Activated CD8-positive, alpha-beta T cell treated with anti-CD3 and anti-CD28 coated beads for 36 hours (primary cell): ENCODE results near the gene SSTR5. TPM values are rescaled to one million over a fixed set of nuclear protein-coding genes. Genes with fewer than 3 reads are reported as not detected.

Experiments
- ATAC-seq: fragments of 200-7000 bp; cut with Tn5 transposase; one replicate; pipeline ENCODE4 v1.10.0; 2021; ENCODE audit warnings: mild to moderate bottlenecking, moderate library complexity
- CTCF ChIA-PET: fragments of 350-600 bp; sonication (Branson Sonifier 250); formaldehyde crosslinking; loops from one replicate; lab custom pipeline; 2021; ENCODE audit warnings: antibody characterized with exemption; lab: Charles Lee
- POLR2A ChIA-PET: fragments of 350-600 bp; sonication (Branson Sonifier 250); formaldehyde crosslinking; loops from one replicate; lab custom pipeline; 2021; ENCODE audit warnings: antibody characterized with exemption; lab: Charles Lee
- DNase-seq: peaks from one replicate; pipeline ENCODE4 v3.0.0-alpha.2; 2020
- H3K27ac Mint-ChIP-seq: one replicate; pipeline ENCODE4 v1.8.0; 2021; ENCODE audit warnings: mild to moderate bottlenecking, mixed read lengths
- H3K27me3 Mint-ChIP-seq: one replicate; pipeline ENCODE4 v1.8.0; 2021; ENCODE audit warnings: mixed read lengths
- H3K36me3 Mint-ChIP-seq: one replicate; pipeline ENCODE4 v1.8.0; 2021; ENCODE audit warnings: low read depth, mixed read lengths
- H3K4me1 Mint-ChIP-seq: one replicate; pipeline ENCODE4 v1.8.0; 2021; ENCODE audit warnings: low read depth, mixed read lengths
- H3K4me3 Mint-ChIP-seq: one replicate; pipeline ENCODE4 v1.8.0; 2021; ENCODE audit warnings: mild to moderate bottlenecking, moderate library complexity, mixed read lengths
- H3K9me3 Mint-ChIP-seq: one replicate; pipeline ENCODE4 v1.8.0; 2021; ENCODE audit warnings: mixed read lengths
- intact Hi-C: fragments of 100-400 bp; cut with micrococcal nuclease; formaldehyde crosslinking; loops from one replicate; pipeline ENCODE4 v1.10.0; 2022
- total RNA-seq, 2 experiments: library from RNA; stranded (reverse); gene quantifications; one replicate each; pipeline ENCODE4 v1.2.3, GENCODE V29; 2021
- TF ChIP-seq, protein P1 (sequence below): fragments of 200-600 bp; IDR thresholded peaks from one replicate; pipeline ENCODE4 v1.8.0; 2022; ENCODE audit warnings: antibody characterized with exemption, mild to moderate bottlenecking

Gene SSTR5
- total RNA-seq, 2 experiments from 2014 or later = not detected

DNA sequence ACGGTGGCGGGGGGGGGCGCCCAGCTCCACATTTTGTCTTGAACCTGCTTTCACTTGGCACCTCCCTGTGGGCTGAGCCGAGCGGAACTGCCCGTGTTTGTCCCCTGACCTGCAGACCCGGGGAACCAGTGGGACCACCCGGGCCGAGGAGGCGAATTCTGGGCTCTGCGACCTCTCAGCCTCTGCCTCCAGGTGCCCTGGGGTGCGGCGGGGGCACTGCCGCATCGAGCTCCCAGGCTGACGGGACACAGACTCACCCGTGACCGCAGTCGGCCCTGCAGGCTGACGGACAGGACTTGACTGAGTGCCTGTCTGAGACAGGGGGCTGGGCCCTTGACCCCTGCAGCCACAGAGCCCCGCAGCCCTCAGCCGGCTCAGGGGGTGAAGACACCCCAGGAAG lies 34.6 kb downstream of the SSTR5 start:
- CTCF ChIA-PET = no interaction called here

DNA sequence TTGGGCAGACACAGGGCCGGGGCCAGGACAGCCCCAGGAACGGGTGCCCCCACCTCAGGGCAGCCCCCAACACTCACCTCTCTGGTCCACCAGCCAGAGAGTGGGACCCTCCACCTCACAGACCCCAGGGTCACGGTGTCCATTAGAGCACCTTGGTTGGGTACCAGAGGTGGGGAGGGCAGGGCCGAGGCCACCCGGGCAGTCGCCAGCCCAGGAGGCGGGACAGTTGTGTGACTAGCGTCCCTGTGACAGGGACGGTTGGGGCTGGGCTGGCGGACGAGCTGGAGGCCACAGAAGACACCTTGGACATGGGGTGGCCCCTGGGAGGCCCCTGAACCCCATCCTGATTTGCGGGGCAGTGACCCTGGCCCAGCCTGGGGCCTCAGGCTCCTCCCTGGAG lies 35.2 kb downstream of the SSTR5 start:
- H3K27ac Mint-ChIP-seq = no peak overlapping the region
- H3K9me3 Mint-ChIP-seq = no peaks in the 10 kb centered on the region
- ATAC-seq (no peak), DNase-seq (no peak)
- intact Hi-C loops = no loop called here
- POLR2A ChIA-PET = no interaction called here
- no peaks in the 10 kb centered on the region for H3K36me3 Mint-ChIP-seq
- TF ChIP-seq, protein P1, sequence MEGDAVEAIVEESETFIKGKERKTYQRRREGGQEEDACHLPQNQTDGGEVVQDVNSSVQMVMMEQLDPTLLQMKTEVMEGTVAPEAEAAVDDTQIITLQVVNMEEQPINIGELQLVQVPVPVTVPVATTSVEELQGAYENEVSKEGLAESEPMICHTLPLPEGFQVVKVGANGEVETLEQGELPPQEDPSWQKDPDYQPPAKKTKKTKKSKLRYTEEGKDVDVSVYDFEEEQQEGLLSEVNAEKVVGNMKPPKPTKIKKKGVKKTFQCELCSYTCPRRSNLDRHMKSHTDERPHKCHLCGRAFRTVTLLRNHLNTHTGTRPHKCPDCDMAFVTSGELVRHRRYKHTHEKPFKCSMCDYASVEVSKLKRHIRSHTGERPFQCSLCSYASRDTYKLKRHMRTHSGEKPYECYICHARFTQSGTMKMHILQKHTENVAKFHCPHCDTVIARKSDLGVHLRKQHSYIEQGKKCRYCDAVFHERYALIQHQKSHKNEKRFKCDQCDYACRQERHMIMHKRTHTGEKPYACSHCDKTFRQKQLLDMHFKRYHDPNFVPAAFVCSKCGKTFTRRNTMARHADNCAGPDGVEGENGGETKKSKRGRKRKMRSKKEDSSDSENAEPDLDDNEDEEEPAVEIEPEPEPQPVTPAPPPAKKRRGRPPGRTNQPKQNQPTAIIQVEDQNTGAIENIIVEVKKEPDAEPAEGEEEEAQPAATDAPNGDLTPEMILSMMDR = no peak
- H3K27me3 Mint-ChIP-seq = peaks cover 8% of the 10 kb centered on the region
- CTCF ChIA-PET = no interaction called here
- no peaks in the 10 kb centered on the region for H3K4me1 Mint-ChIP-seq
- no peak overlapping the region for H3K4me3 Mint-ChIP-seq

More for the DNA sequence above, 34.6 kb downstream of the SSTR5 start:
- POLR2A ChIA-PET = no interaction called here
- no peak overlapping the region for H3K27ac Mint-ChIP-seq
- no peak overlapping the region for H3K4me3 Mint-ChIP-seq
- no peaks in the 10 kb centered on the region for H3K9me3 Mint-ChIP-seq
- peaks cover 8% of the 10 kb centered on the region for H3K27me3 Mint-ChIP-seq
- ATAC-seq (no peak), DNase-seq (no peak)
- no peaks in the 10 kb centered on the region for H3K36me3 Mint-ChIP-seq
- TF ChIP-seq, protein P1 = no peak
- no peaks in the 10 kb centered on the region for H3K4me1 Mint-ChIP-seq
- intact Hi-C loops = no loop called here

DNA sequence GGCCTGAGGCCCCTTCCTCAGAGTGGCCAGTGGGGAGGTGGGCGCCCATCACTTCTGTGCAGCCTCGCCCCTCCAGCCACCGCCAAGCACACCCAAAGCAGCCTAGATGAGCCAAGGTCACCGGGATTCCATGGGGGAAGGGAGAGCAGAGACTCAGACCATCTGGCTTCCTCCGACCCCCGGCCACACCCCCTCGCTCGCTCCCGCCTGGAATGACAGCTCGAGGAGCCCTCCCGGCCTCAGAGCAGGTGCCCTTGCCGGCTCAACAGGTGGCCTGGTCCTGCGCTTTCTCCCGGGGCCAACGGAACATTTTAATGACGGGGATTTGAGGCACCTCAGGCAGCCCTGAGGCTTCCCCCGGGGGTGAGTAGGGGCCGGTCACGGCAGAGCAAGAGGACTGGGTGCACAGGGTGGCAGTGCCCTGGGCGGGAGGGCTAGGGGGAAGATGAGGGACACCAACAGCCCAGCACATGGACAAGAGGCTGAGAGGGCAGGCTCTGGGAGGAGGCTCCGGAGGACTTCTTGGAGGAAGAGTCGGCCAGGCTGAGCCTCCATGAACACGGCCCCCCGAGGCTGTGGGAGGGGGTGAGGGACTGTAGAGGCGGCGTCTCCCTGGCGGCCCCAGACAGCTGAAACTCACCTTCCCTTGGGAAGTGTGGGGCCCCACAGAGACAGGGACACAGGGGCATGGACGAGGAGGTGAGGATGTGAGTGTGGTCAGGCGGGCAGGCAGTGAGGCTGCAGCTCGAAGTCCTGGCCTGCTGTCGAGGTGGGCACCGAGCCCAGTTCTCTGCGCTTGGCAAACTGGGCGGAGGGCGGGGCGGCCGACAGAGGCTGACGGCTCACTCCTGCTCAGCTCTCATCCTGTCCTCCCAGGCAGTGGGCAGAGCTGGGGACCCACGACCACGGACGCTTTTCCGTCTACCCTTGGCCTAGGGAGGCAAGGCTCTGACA lies 36.0 kb downstream of the SSTR5 start:
- POLR2A ChIA-PET = no interaction called here
- Mint-ChIP-seq H3K4me1 (no peaks in the 10 kb centered on the region), H3K27me3 (peaks cover 8% of the 10 kb centered on the region), H3K9me3 (no peaks in the 10 kb centered on the region), H3K4me3 (no peak overlapping the region), H3K36me3 (no peaks in the 10 kb centered on the region), H3K27ac (no peak overlapping the region)
- DNase-seq (no peak), ATAC-seq (no peak)
- CTCF ChIA-PET = no interaction called here
- TF ChIP-seq, protein P1 = no peak
- intact Hi-C loops = no loop called here

DNA sequence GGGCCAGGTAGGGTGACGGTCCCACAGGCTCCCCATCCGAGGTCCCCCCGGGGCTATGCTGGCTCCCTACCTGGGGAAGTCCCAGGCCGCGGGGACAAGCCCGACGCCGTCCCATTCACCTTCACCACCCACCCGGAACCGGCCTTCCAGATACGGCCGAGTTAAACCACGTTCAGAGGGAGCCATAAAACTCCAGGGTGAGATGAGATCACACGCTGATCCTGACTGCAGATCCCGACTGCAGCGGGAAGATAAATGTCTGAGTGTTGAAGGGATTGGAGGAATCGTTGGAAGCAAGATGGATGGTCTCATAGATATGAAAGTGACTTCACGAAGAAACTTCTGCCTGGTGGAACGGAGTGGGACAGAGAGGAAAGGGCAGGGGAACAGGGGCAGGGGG lies 37.1 kb downstream of the SSTR5 start:
- H3K36me3 Mint-ChIP-seq = no peaks in the 10 kb centered on the region
- no peak overlapping the region for H3K27ac Mint-ChIP-seq
- H3K27me3 Mint-ChIP-seq = peaks cover 5% of the 10 kb centered on the region
- H3K9me3 Mint-ChIP-seq = no peaks in the 10 kb centered on the region
- TF ChIP-seq, protein P1 = no peak
- ChIA-PET CTCF (no interaction called here), POLR2A (no interaction called here)
- DNase-seq (no peak), ATAC-seq (no peak)
- H3K4me3 Mint-ChIP-seq = no peak overlapping the region
- no peaks in the 10 kb centered on the region for H3K4me1 Mint-ChIP-seq
- intact Hi-C loops = no loop called here

DNA sequence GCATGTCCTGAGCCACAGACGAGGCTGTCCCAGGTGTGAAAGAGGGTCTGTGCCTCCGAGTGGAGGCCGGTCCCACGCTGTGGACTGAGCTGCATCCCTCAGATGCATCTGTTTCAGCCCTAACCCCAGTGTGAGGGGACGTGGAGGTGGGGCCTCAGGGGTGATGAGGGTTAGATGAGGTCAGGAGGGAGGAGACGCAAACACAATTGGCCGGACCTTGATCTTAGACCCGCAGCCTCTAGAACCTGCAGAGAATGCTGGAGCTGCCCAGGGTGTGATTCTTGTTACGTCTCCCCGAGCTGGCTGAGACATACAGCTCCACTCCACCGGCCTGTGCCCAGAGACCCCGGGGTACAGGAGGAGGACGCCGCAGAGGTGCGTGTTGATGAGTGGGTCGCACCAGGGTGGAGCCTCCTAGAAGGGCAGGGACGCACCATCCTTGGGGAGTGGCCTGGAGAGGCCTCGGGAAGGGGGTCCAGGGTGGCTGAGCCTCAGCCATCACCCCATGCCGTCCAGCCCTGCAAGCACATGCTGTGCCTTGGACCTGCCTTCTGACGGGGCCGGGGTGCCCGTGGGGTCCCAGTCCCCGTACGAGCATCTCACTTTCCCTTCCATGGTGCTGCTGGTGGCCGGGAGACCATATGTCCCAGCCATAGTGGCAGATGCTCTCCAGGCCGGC lies 40.1 kb downstream of the SSTR5 start:
- H3K4me1 Mint-ChIP-seq = no peaks in the 10 kb centered on the region
- H3K27ac Mint-ChIP-seq = no peak overlapping the region
- DNase-seq (no peak), ATAC-seq (no peak)
- peaks cover 3% of the 10 kb centered on the region for H3K27me3 Mint-ChIP-seq
- intact Hi-C loops = no loop called here
- H3K36me3 Mint-ChIP-seq = no peaks in the 10 kb centered on the region
- TF ChIP-seq, protein P1 = no peak
- no peak overlapping the region for H3K4me3 Mint-ChIP-seq
- ChIA-PET POLR2A (no interaction called here), CTCF (no interaction called here)
- no peaks in the 10 kb centered on the region for H3K9me3 Mint-ChIP-seq
